Activated CD4-positive, alpha-beta T cell treated with anti-CD3 and anti-CD28 coated beads, Interleukin-2, amount 10 ng/mL, durations not matched to agents 24 days and 14 days (primary cell): ENCODE results near the gene EDDM3A. TPM values are rescaled to one million over a fixed set of nuclear protein-coding genes. Genes with fewer than 3 reads are reported as not detected.

Experiments used
- DNase-seq: peaks from one replicate; pipeline ENCODE4 v3.0.0; 2022
- H3K27ac Mint-ChIP-seq: one replicate; pipeline ENCODE4 v1.8.0; 2022; ENCODE audit warnings: mild to moderate bottlenecking, mixed read lengths
- H3K27me3 Mint-ChIP-seq: one replicate; pipeline ENCODE4 v1.8.0; 2022; ENCODE audit warnings: mixed read lengths
- H3K36me3 Mint-ChIP-seq: one replicate; pipeline ENCODE4 v1.8.0; 2022; ENCODE audit warnings: low read depth, mild to moderate bottlenecking, mixed read lengths
- H3K4me1 Mint-ChIP-seq: one replicate; pipeline ENCODE4 v1.8.0; 2021; ENCODE audit warnings: mixed read lengths
- H3K4me3 Mint-ChIP-seq: one replicate; pipeline ENCODE4 v1.8.0; 2022; ENCODE audit warnings: mild to moderate bottlenecking, moderate library complexity, mixed read lengths
- H3K9me3 Mint-ChIP-seq: one replicate; pipeline ENCODE4 v1.8.0; 2021; ENCODE audit warnings: mixed read lengths
- intact Hi-C: fragments of 100-400 bp; cut with micrococcal nuclease; formaldehyde crosslinking; loops from one replicate; pipeline ENCODE4 v1.15.1; 2023
- total RNA-seq: library from RNA; stranded (reverse); gene quantifications from 2 replicates; pipeline ENCODE4 v1.2.3, GENCODE V29; 2022

Gene EDDM3A
- total RNA-seq, 1 donor from 2014 or later = not detected

- H3K36me3 Mint-ChIP-seq = no peaks in the 10 kb centered on the region
- H3K4me3 Mint-ChIP-seq = peak overlapping the region; percentile 80
- peaks cover 23% of the 10 kb centered on the region for H3K4me1 Mint-ChIP-seq
- H3K9me3 Mint-ChIP-seq = no peaks in the 10 kb centered on the region
- peaks cover 6% of the 10 kb centered on the region for H3K27me3 Mint-ChIP-seq
- intact Hi-C loops = no loop called here
- peak; percentile 72 for DNase-seq
- peak overlapping the region; percentile 75 for H3K27ac Mint-ChIP-seq
Observed at GRCh38 chr14:20782280-20782890, 36.7 kb downstream of the EDDM3A start.

- intact Hi-C loops = no loop called here
- H3K4me3 Mint-ChIP-seq = no peak overlapping the region
- H3K36me3 Mint-ChIP-seq = no peaks in the 10 kb centered on the region
- peaks cover 10% of the 10 kb centered on the region for H3K4me1 Mint-ChIP-seq
- H3K27me3 Mint-ChIP-seq = no peaks in the 10 kb centered on the region
- no peak for DNase-seq
- H3K9me3 Mint-ChIP-seq = no peaks in the 10 kb centered on the region
- no peak overlapping the region for H3K27ac Mint-ChIP-seq
Observed at GRCh38 chr14:20787025-20787424, 41.3 kb downstream of the EDDM3A start.

- no peak for DNase-seq
- intact Hi-C loops = no loop called here
- H3K4me3 Mint-ChIP-seq = no peak overlapping the region
- no peaks in the 10 kb centered on the region for H3K36me3 Mint-ChIP-seq
- H3K27ac Mint-ChIP-seq = no peak overlapping the region
- peaks cover 4% of the 10 kb centered on the region for H3K4me1 Mint-ChIP-seq
- H3K9me3 Mint-ChIP-seq = no peaks in the 10 kb centered on the region
- peaks cover 2% of the 10 kb centered on the region for H3K27me3 Mint-ChIP-seq
Observed at GRCh38 chr14:20789230-20789813, 43.6 kb downstream of the EDDM3A start.

- no peaks in the 10 kb centered on the region for H3K36me3 Mint-ChIP-seq
- no peak for DNase-seq
- H3K27me3 Mint-ChIP-seq = peaks cover 4% of the 10 kb centered on the region
- intact Hi-C loops = no loop called here
- H3K4me3 Mint-ChIP-seq = no peak overlapping the region
- no peaks in the 10 kb centered on the region for H3K9me3 Mint-ChIP-seq
- peaks cover 4% of the 10 kb centered on the region for H3K4me1 Mint-ChIP-seq
- no peak overlapping the region for H3K27ac Mint-ChIP-seq
Observed at GRCh38 chr14:20790464-20791116, 44.9 kb downstream of the EDDM3A start.

- no peak for DNase-seq
- H3K36me3 Mint-ChIP-seq = no peaks in the 10 kb centered on the region
- no peak overlapping the region for H3K27ac Mint-ChIP-seq
- peaks cover 4% of the 10 kb centered on the region for H3K27me3 Mint-ChIP-seq
- no peak overlapping the region for H3K4me3 Mint-ChIP-seq
- peaks cover 4% of the 10 kb centered on the region for H3K4me1 Mint-ChIP-seq
- intact Hi-C loops = no loop called here
- no peaks in the 10 kb centered on the region for H3K9me3 Mint-ChIP-seq
Observed at GRCh38 chr14:20791187-20791586, 45.5 kb downstream of the EDDM3A start.

GRCh38 chr14:20791597-20791996, 45.9 kb downstream of the EDDM3A start:
- no peak for DNase-seq
- intact Hi-C loops = no loop called here
- Mint-ChIP-seq H3K4me1 (peaks cover 4% of the 10 kb centered on the region), H3K9me3 (no peaks in the 10 kb centered on the region), H3K27me3 (peaks cover 4% of the 10 kb centered on the region), H3K27ac (no peak overlapping the region), H3K36me3 (no peaks in the 10 kb centered on the region), H3K4me3 (no peak overlapping the region)

GRCh38 chr14:20792556-20792955, 46.9 kb downstream of the EDDM3A start:
- DNase-seq = no peak
- H3K4me3 Mint-ChIP-seq = no peak overlapping the region
- no peaks in the 10 kb centered on the region for H3K9me3 Mint-ChIP-seq
- H3K36me3 Mint-ChIP-seq = no peaks in the 10 kb centered on the region
- H3K4me1 Mint-ChIP-seq = peaks cover 4% of the 10 kb centered on the region
- H3K27me3 Mint-ChIP-seq = peaks cover 4% of the 10 kb centered on the region
- no peak overlapping the region for H3K27ac Mint-ChIP-seq
- intact Hi-C loops = no loop called here

- intact Hi-C loops = no loop called here
- Mint-ChIP-seq H3K27me3 (peaks cover 8% of the 10 kb centered on the region), H3K9me3 (no peaks in the 10 kb centered on the region), H3K4me1 (peaks cover 4% of the 10 kb centered on the region), H3K36me3 (no peaks in the 10 kb centered on the region), H3K27ac (no peak overlapping the region), H3K4me3 (no peak overlapping the region)
- no peak for DNase-seq
Observed at GRCh38 chr14:20794644-20795369, 49.1 kb downstream of the EDDM3A start.

- H3K9me3 Mint-ChIP-seq = no peaks in the 10 kb centered on the region
- peaks cover 8% of the 10 kb centered on the region for H3K27me3 Mint-ChIP-seq
- no peak for DNase-seq
- H3K4me1 Mint-ChIP-seq = peaks cover 4% of the 10 kb centered on the region
- no peak overlapping the region for H3K27ac Mint-ChIP-seq
- H3K4me3 Mint-ChIP-seq = no peak overlapping the region
- H3K36me3 Mint-ChIP-seq = no peaks in the 10 kb centered on the region
- intact Hi-C loops = no loop called here
Observed at GRCh38 chr14:20797164-20797563, 51.5 kb downstream of the EDDM3A start.

Other genes with a start within 250 kb of the EDDM3A start
- gene RNASE10, start 240.3 kb upstream of the EDDM3A start, total RNA-seq = 0.47 and 0.50 TPM in 2 replicates
- gene RNASE9, start 184.8 kb upstream of the EDDM3A start, total RNA-seq = not detected in 2 replicates
- not detected in 2 replicates for gene RNASE11, start 157.9 kb upstream of the EDDM3A start, total RNA-seq
- not detected in 2 replicates for gene RNASE12, start 154.5 kb upstream of the EDDM3A start, total RNA-seq
- not detected in 2 replicates for gene OR6S1, start 104.2 kb upstream of the EDDM3A start, total RNA-seq
- gene RNASE4, start 61.3 kb upstream of the EDDM3A start, total RNA-seq = 0.24 and 0.26 TPM in 2 replicates
- not detected in 2 replicates for gene ANG, start 57.1 kb upstream of the EDDM3A start, total RNA-seq
- gene EDDM3B, start 22.5 kb downstream of the EDDM3A start, total RNA-seq = not detected in 2 replicates
- gene RNASE6, start 35.4 kb downstream of the EDDM3A start, total RNA-seq = 0.50 and 0.51 TPM in 2 replicates
- gene RNASE1, start 57.0 kb downstream of the EDDM3A start, total RNA-seq = not detected in 2 replicates
- not detected in 2 replicates for gene RNASE3, start 145.5 kb downstream of the EDDM3A start, total RNA-seq
- gene RNASE2, start 209.6 kb downstream of the EDDM3A start, total RNA-seq = not detected in 2 replicates
- 94.6 and 99.1 TPM in 2 replicates for gene METTL17, start 244.1 kb downstream of the EDDM3A start, total RNA-seq